Thyroid gland (tissue), 4 donors: ENCODE results near the gene KRTAP19-8.

Source experiments
- POLR2A ChIP-seq, 2 donors: fragments of 450-650 bp; IDR thresholded peaks; one replicate each; pipeline ENCODE4 v1.6.1; 2017; ENCODE audit warnings: antibody characterized with exemption in 2 of 2, mild to moderate bottlenecking in 2 of 2, moderate library complexity in 1 of 2
- TF ChIP-seq, protein P1 (sequence below), 6 experiments: fragments of 200-600 bp in 3 of 6; fragments of 450-650 bp in 3 of 6; sonication (generic) in 3 of 6; IDR thresholded peaks; one replicate each; pipeline ENCODE4 v1.5.1; 2016 to 2019; ENCODE audit warnings: antibody characterized with exemption in 6 of 6, mild to moderate bottlenecking in 2 of 6, inconsistent platforms in 1 of 6, moderate library complexity in 1 of 6

DNA sequence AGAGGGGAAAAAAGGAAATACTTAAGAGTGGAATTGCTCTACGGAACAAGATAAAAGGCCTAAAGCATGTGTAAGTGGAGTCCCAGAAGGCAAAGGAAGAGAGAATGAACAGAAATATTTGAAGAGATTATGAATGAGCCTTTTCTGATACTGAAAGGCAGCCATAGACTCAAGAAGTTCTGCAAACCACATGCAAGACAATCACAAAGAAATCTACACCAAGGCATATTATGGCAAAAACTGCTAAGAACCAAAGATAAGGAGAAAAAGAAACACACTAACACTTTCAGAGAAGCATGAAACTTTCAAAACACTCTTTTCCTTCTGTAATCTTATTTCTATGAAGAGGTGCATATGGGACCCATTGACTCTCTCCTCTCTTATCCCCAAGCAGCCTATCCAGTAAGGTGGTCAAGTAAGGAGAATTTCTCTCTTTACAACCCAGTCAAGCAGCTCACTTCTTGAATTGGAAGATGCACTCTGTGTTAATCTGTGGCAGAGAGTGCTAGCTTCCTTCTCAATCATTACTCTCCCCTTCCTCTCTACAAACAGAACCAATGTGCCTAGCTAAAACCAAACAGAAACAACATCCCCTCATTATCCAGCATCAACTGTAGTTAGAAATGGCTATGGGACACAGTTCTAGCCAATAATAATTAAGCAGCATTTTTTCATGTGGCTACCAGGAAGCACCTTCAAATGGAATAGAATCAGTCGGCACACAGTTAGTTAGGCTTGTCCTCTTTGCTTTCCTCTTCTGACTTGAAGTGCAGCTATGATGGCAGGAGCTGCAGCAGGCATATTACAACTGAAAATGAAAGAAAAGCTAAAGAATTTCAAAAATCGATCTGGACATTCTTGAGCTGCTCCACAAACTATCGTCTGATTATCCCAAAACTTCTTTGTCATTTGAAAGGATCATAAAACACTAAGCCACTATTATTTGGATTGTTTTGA, 25.9 kb downstream of the KRTAP19-8 start:
- no peak for TF ChIP-seq POLR2A (IDR thresholded peaks at IDR 0.05)
- TF ChIP-seq, protein P1, sequence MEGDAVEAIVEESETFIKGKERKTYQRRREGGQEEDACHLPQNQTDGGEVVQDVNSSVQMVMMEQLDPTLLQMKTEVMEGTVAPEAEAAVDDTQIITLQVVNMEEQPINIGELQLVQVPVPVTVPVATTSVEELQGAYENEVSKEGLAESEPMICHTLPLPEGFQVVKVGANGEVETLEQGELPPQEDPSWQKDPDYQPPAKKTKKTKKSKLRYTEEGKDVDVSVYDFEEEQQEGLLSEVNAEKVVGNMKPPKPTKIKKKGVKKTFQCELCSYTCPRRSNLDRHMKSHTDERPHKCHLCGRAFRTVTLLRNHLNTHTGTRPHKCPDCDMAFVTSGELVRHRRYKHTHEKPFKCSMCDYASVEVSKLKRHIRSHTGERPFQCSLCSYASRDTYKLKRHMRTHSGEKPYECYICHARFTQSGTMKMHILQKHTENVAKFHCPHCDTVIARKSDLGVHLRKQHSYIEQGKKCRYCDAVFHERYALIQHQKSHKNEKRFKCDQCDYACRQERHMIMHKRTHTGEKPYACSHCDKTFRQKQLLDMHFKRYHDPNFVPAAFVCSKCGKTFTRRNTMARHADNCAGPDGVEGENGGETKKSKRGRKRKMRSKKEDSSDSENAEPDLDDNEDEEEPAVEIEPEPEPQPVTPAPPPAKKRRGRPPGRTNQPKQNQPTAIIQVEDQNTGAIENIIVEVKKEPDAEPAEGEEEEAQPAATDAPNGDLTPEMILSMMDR (IDR thresholded peaks at IDR 0.05): no peak
